ENCODE results near the gene HNRNPU. TPM values are rescaled to one million over a fixed set of nuclear protein-coding genes. Genes with fewer than 3 reads are reported as not detected.

HNRNPU gene
- total and polyA plus RNA-seq, 2 of the 13 experiments (the other 11 are each of a cell fraction or from before 2014, with no cell fraction given), result 101 to 508 TPM

- TF ChIP-seq ZNF3 (CRISPR knock-in tag; IDR thresholded peaks at IDR 0.05), result no peak; the same call in 1 of the 2 replicates
- peak; percentile 75 for TF ChIP-seq KDM4B (CRISPR knock-in tag; IDR thresholded peaks at IDR 0.05)
- 0 out of 2 replicates have a peak, but pooled peaks have one; percentile 49 for TF ChIP-seq MXD4 (CRISPR knock-in tag; IDR thresholded peaks at IDR 0.05)
- no peak for TF ChIP-seq SRF (IDR thresholded peaks at IDR 0.05; ENCODE audit: low read depth, low read length)
- TF ChIP-seq ZNF503 (CRISPR knock-in tag; IDR thresholded peaks at IDR 0.05), result no peak
- no peak for TF ChIP-seq RFX1 (IDR thresholded peaks at IDR 0.05)
- no peak for TF ChIP-seq AGO1 (IDR thresholded peaks at IDR 0.05; ENCODE audit: low read depth, low read length, poor library complexity, severe bottlenecking)
- no peak for TF ChIP-seq ZNF343 (CRISPR knock-in tag; IDR thresholded peaks at IDR 0.05)
- TF ChIP-seq POLR2AphosphoS5 (IDR thresholded peaks at IDR 0.05; ENCODE audit: low read depth, low read length), result peak; percentile 89
- peak; percentile 60; the same call in 1 of the 2 replicates for TF ChIP-seq ZNF331 (CRISPR knock-in tag; IDR thresholded peaks at IDR 0.05)
- 0 out of 2 replicates have a peak, but pooled peaks have one; percentile 15 for TF ChIP-seq ZNF891 (CRISPR knock-in tag; IDR thresholded peaks at IDR 0.05)
- no peak for TF ChIP-seq ZNF660 (CRISPR knock-in tag; IDR thresholded peaks at IDR 0.05; ENCODE audit: borderline replicate concordance, low read depth)
- TF ChIP-seq NPAS2 (CRISPR knock-in tag; IDR thresholded peaks at IDR 0.05; ENCODE audit: borderline replicate concordance), result no peak
- TF ChIP-seq ZNF543 (CRISPR knock-in tag; IDR thresholded peaks at IDR 0.05), result no peak
- TF ChIP-seq FUBP1 (CRISPR knock-in tag; IDR thresholded peaks at IDR 0.05; ENCODE audit: borderline replicate concordance), result no peak
- no peak for TF ChIP-seq RFX3 (CRISPR knock-in tag; IDR thresholded peaks at IDR 0.05)
- TF ChIP-seq ZNF747 (CRISPR knock-in tag; IDR thresholded peaks at IDR 0.05; ENCODE audit: borderline replicate concordance), result peak; percentile 91; the same call in 1 of the 2 replicates
- peak; percentile 83; the same call in 1 of the 2 replicates for TF ChIP-seq ZFP37 (CRISPR knock-in tag; IDR thresholded peaks at IDR 0.05; ENCODE audit: borderline replicate concordance)
- peak; percentile 50 for TF ChIP-seq NCOA2 (CRISPR knock-in tag; IDR thresholded peaks at IDR 0.05)
- peak; percentile 82; the same call in 1 of the 2 replicates for TF ChIP-seq AHR (CRISPR knock-in tag; IDR thresholded peaks at IDR 0.05)
- peak; percentile 91 for TF ChIP-seq TARDBP (CRISPR knock-in tag; IDR thresholded peaks at IDR 0.05)
- peak; percentile 76; the same call in 1 of the 2 replicates for TF ChIP-seq ISX (CRISPR knock-in tag; conservative IDR thresholded peaks at IDR 0.05)
- peak; percentile 88 for TF ChIP-seq ZFP91 (CRISPR knock-in tag; IDR thresholded peaks at IDR 0.05; ENCODE audit: borderline replicate concordance)
- no peak for TF ChIP-seq MTA3 (CRISPR knock-in tag; IDR thresholded peaks at IDR 0.05)
- no peak; the same call in 1 of the 2 replicates for TF ChIP-seq GPN1 (CRISPR knock-in tag; IDR thresholded peaks at IDR 0.05; ENCODE audit: borderline replicate concordance)
- TF ChIP-seq ELF1 (CRISPR knock-in tag; IDR thresholded peaks at IDR 0.05), result peak; percentile 48; the same call in 1 of the 2 replicates
- peak; percentile 92 for TF ChIP-seq SP4 (CRISPR knock-in tag; IDR thresholded peaks at IDR 0.05)
Observed at GRCh38 chr1:244864253-244865027, at the start of gene HNRNPU (continued).

Data from HepG2 (cell line).